ENCODE measurements around the gene CDCA7. TPM values are rescaled to one million over a fixed set of nuclear protein-coding genes. Genes with fewer than 3 reads are reported as not detected.

Gene CDCA7
- total and polyA plus RNA-seq, 7 experiments from 2014 or later, result 0.46 to 86.7 (median 0.85) TPM

DNA sequence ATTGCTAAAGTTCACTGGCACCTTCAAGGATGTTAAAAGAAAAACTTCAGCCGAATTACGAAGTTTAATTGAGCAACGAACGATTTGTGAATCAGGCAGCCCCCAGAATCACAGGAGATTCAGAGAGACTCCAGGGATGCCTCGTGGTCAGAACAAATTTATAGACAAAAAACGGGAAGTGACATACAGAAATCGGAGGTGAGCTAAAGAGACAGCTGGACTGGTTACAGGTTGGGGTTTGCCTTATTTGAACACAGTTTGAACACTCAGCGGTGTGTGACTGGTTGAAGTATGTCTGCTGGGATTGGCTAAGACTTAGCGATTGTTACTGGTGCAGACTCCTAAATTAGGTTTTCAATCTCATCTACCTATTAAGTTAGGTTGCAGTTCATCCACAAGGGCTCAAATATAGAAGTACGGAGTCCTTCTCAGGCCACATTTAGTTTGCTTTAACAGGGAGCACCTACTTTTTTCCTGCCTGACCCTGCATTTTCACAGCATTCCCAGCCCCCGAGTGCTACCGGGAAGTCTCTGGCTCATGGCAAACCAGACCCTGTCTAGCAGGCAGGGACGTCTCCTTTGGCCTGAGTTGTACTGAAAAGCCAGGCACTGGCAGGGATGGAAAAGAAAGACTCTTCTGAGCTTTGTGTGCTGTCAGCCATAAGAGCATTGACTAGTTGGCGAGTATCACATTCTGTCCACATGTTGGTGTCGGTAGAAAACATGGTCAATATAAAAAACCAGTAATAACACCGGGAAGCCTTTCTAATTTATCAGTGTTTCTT lies 41.1 kb downstream of the CDCA7 start:
- H3K27ac ChIP-seq (ENCODE audit: low read depth, low read length), result no peak overlapping the region
- POLR2A ChIA-PET, result no interaction called here
- no peak overlapping the region for H3K27ac Mint-ChIP-seq
- no peak overlapping the region for H3K4me3 ChIP-seq (ENCODE audit: low read length)
- CTCF ChIA-PET, result no interaction called here
- no peaks in the 10 kb centered on the region for H3K36me3 ChIP-seq (ENCODE audit: control insufficient read depth in 2 of 3, insufficient read depth in 3 of 3, low read length in 3 of 3)
- no peak for ATAC-seq
- no peak overlapping the region for H3K4me3 Mint-ChIP-seq
- intact Hi-C loops (cut with micrococcal nuclease), result no loop called here
- no peaks in the 10 kb centered on the region for H3K4me1 ChIP-seq (ENCODE audit: control insufficient read depth in 2 of 2, insufficient read depth in 2 of 2, low read length in 2 of 2)
- no peaks in the 10 kb centered on the region for H3K36me3 Mint-ChIP-seq
- H3K4me1 Mint-ChIP-seq, result peaks cover 0 to 1% (median 0%) of the 10 kb centered on the region in 7 donors
- DNase-seq, result no peak
- no peaks in the 10 kb centered on the region for H3K9me3 ChIP-seq (ENCODE audit: control insufficient read depth in 2 of 3, low read length in 3 of 3)
- H3K27me3 ChIP-seq (ENCODE audit: control insufficient read depth in 2 of 2, insufficient read depth in 2 of 2, low read length in 2 of 2), result no peaks in the 10 kb centered on the region
- peaks cover 45 to 70% (median 57%) of the 10 kb centered on the region in 5 donors for H3K27me3 Mint-ChIP-seq
- H3K9me3 Mint-ChIP-seq, result no peaks in the 10 kb centered on the region

DNA sequence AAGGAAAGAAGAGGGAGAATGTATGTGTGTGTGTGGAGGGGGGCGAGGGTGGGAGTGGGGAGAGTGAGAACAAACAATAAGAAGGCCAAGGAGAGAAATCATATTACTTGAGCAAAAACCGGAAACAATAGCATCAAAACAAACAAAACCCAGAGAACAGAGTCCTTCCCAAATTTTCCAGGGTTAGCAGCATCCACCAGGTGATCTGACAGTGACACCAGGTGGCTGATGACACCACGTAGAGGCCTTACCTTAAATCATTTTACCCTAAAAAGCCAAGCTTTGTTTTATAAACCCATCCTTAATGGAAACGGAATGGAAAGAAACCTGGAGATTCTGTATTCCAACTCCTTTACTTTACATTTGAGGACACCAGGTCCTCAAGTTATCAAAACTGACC lies 42.9 kb downstream of the CDCA7 start:
- intact Hi-C loops (cut with micrococcal nuclease), result no loop called here

DNA sequence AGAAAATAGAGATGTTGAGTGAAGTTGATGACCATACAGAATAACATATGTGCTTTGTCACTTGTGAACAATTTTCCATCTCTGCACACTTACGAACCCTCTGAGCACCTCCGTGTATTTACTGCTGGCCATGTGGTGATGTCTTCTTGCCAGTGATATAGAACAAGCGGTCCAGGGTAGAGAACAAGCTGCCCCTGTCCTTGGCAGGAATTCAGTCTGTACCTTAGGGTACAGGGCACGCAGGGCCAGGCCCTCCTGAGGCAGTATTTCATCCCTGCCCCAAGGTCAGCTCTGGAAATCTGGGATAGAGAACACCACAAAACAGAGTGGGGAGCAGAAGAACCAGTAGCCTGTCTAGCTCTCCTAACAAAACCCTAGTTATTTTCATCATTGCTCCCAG lies 44.6 kb downstream of the CDCA7 start:
- H3K27me3 ChIP-seq (ENCODE audit: control insufficient read depth in 2 of 2, insufficient read depth in 2 of 2, low read length in 2 of 2), result peaks cover 3 to 7% of the 10 kb centered on the region in 2 donors
- no peaks in the 10 kb centered on the region for H3K9me3 Mint-ChIP-seq
- ChIA-PET CTCF (interaction anchor here (6.7 kb wide), 1 partner anchor 943 kb away, joined by 58 read pairs; no protein-coding TSS in a partner anchor), POLR2A (interaction anchor here (0.6 kb wide), 1 partner anchor 475 kb away, joined by 3 read pairs; no protein-coding TSS in a partner anchor)
- H3K36me3 ChIP-seq (ENCODE audit: control insufficient read depth in 2 of 3, insufficient read depth in 3 of 3, low read length in 3 of 3), result no peaks in the 10 kb centered on the region
- H3K4me3 ChIP-seq (ENCODE audit: low read length), result no peak overlapping the region
- H3K4me1 ChIP-seq (ENCODE audit: control insufficient read depth in 2 of 2, insufficient read depth in 2 of 2, low read length in 2 of 2), result peaks cover 0 to 3% of the 10 kb centered on the region in 2 donors
- ATAC-seq (no peak), DNase-seq (no peak)
- no peak overlapping the region for H3K27ac Mint-ChIP-seq
- H3K4me1 Mint-ChIP-seq, result peaks cover 0 to 12% (median 4%) of the 10 kb centered on the region in 7 donors
- H3K9me3 ChIP-seq (ENCODE audit: control insufficient read depth in 2 of 3, low read length in 3 of 3), result no peaks in the 10 kb centered on the region
- H3K27ac ChIP-seq (ENCODE audit: low read depth, low read length), result no peak overlapping the region
- H3K36me3 Mint-ChIP-seq, result no peaks in the 10 kb centered on the region
- H3K4me3 Mint-ChIP-seq, result no peak overlapping the region
- intact Hi-C loops (cut with micrococcal nuclease), result no loop called here
- peaks cover 63 to 83% (median 74%) of the 10 kb centered on the region in 5 donors for H3K27me3 Mint-ChIP-seq

More for the DNA sequence above, 42.9 kb downstream of the CDCA7 start:
- DNase-seq, result no peak
- H3K4me1 ChIP-seq (ENCODE audit: control insufficient read depth in 2 of 2, insufficient read depth in 2 of 2, low read length in 2 of 2), result peaks cover 0 to 1% of the 10 kb centered on the region in 2 donors
- H3K4me3 ChIP-seq (ENCODE audit: low read length), result no peak overlapping the region
- H3K27me3 ChIP-seq (ENCODE audit: control insufficient read depth in 2 of 2, insufficient read depth in 2 of 2, low read length in 2 of 2), result peaks cover 3 to 5% of the 10 kb centered on the region in 2 donors
- Mint-ChIP-seq H3K27me3 (peaks cover 61 to 75% (median 66%) of the 10 kb centered on the region in 5 donors), H3K4me3 (no peak overlapping the region), H3K9me3 (no peaks in the 10 kb centered on the region), H3K27ac (peak overlapping the region in 1 of 9 donors; percentile 54), H3K4me1 (peaks cover 0 to 8% (median 4%) of the 10 kb centered on the region in 7 donors), H3K36me3 (no peaks in the 10 kb centered on the region)
- ChIA-PET CTCF (interaction anchor here (0.7 kb wide), 1 partner anchor 954 kb away, joined by 3 read pairs; no protein-coding TSS in a partner anchor), POLR2A (no interaction called here)
- H3K27ac ChIP-seq (ENCODE audit: low read depth, low read length), result no peak overlapping the region
- H3K36me3 ChIP-seq (ENCODE audit: control insufficient read depth in 2 of 3, insufficient read depth in 3 of 3, low read length in 3 of 3), result no peaks in the 10 kb centered on the region
- no peaks in the 10 kb centered on the region for H3K9me3 ChIP-seq (ENCODE audit: control insufficient read depth in 2 of 3, low read length in 3 of 3)
- ATAC-seq, result no peak

DNA sequence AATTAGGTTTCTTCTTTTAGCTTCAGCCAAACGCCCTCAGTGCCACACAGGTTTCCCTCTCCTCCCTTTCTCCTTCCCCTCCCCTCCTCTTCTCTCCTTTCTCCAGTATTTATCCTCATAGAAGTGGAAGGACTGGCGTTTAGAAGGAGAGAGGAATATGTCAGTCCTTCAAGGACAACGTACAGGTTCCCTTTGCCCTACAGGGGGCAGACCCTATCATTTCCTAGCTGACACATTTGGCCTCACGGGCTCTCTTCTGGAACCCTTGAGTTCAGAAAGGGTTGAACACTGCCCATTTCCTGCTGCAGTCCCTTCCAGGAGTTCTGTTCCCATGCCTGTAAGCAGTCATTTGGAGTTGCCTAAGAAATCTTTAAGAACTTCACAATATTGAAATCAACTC lies 46.1 kb downstream of the CDCA7 start:
- Mint-ChIP-seq H3K36me3 (no peaks in the 10 kb centered on the region), H3K27ac (no peak overlapping the region), H3K27me3 (peaks cover 61 to 80% (median 66%) of the 10 kb centered on the region in 5 donors), H3K9me3 (no peaks in the 10 kb centered on the region), H3K4me3 (no peak overlapping the region), H3K4me1 (peaks cover 0 to 12% (median 4%) of the 10 kb centered on the region in 7 donors)
- Histone ChIP-seq H3K27ac (ENCODE audit: low read depth, low read length) (no peak overlapping the region), H3K36me3 (ENCODE audit: control insufficient read depth in 2 of 3, insufficient read depth in 3 of 3, low read length in 3 of 3) (no peaks in the 10 kb centered on the region), H3K9me3 (ENCODE audit: control insufficient read depth in 2 of 3, low read length in 3 of 3) (no peaks in the 10 kb centered on the region), H3K4me3 (ENCODE audit: low read length) (no peak overlapping the region), H3K4me1 (ENCODE audit: control insufficient read depth in 2 of 2, insufficient read depth in 2 of 2, low read length in 2 of 2) (peaks cover 0 to 3% of the 10 kb centered on the region in 2 donors), H3K27me3 (ENCODE audit: control insufficient read depth in 2 of 2, insufficient read depth in 2 of 2, low read length in 2 of 2) (peaks cover 3 to 7% of the 10 kb centered on the region in 2 donors)
- ATAC-seq, result no peak
- no peak for DNase-seq
- intact Hi-C loops (cut with micrococcal nuclease), result loop anchor here (5.0 to 10.0 kb wide), 6 partner anchors 373 to 1284 kb away; partner anchors contain the start of gene OLA1 (in 1 of the 2)
- POLR2A ChIA-PET, result no interaction called here
- CTCF ChIA-PET, result interaction anchor here (6.7 kb wide), 1 partner anchor 941 kb away, joined by 58 read pairs; no protein-coding TSS in a partner anchor

DNA sequence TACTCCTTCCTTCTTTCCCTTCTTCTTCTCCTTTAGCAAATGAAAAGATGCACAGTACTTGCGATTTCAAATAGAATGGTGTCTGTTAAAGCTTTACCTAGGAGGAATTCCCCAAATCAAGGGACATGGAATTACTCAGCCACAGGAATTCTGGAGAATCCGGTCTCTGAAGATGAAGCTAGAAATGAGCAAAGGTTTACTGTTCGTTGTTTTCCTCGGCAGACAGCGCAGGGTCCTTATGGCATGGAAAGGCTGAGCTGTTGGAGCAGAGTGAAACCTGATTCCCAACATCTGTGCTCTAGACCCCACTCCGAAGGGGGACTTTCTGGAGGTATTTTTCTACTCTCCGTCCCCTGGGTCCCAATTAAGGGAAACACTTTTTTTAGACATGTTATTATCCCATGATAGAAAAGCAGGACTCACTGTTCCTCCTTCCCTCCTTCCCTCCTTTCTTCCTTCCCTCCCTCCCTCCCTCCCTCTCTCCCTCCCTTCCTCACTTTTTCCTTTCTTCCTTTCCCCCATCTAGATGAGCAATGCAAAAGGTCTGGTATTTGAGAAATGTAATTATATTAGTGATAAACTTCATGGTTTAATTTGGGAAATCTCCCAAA lies 47.1 kb downstream of the CDCA7 start:
- DNase-seq (no peak), ATAC-seq (no peak)
- POLR2A ChIA-PET, result interaction anchor here (0.6 to 1.5 kb wide), 2 partner anchors 639 to 940 kb away, joined by 3 to 4 read pairs; no protein-coding TSS in a partner anchor
- H3K27ac Mint-ChIP-seq, result no peak overlapping the region
- no peaks in the 10 kb centered on the region for H3K36me3 Mint-ChIP-seq
- peaks cover 0 to 12% (median 4%) of the 10 kb centered on the region in 7 donors for H3K4me1 Mint-ChIP-seq
- no peak overlapping the region for H3K4me3 ChIP-seq (ENCODE audit: low read length)
- H3K27ac ChIP-seq (ENCODE audit: low read depth, low read length), result no peak overlapping the region
- H3K36me3 ChIP-seq (ENCODE audit: control insufficient read depth in 2 of 3, insufficient read depth in 3 of 3, low read length in 3 of 3), result no peaks in the 10 kb centered on the region
- no peaks in the 10 kb centered on the region for H3K9me3 Mint-ChIP-seq
- intact Hi-C loops (cut with micrococcal nuclease), result loop anchor here (1.0 to 10.0 kb wide), 13 partner anchors 47 to 1283 kb away; partner anchors contain the start of genes OLA1 (in 1 of the 2) and SCRN3 (in 1 of the 2)
- no peaks in the 10 kb centered on the region for H3K9me3 ChIP-seq (ENCODE audit: control insufficient read depth in 2 of 3, low read length in 3 of 3)
- no peak overlapping the region for H3K4me3 Mint-ChIP-seq
- H3K27me3 Mint-ChIP-seq, result peaks cover 61 to 77% (median 66%) of the 10 kb centered on the region in 5 donors
- H3K4me1 ChIP-seq (ENCODE audit: control insufficient read depth in 2 of 2, insufficient read depth in 2 of 2, low read length in 2 of 2), result peaks cover 0 to 3% of the 10 kb centered on the region in 2 donors
- peaks cover 3 to 7% of the 10 kb centered on the region in 2 donors for H3K27me3 ChIP-seq (ENCODE audit: control insufficient read depth in 2 of 2, insufficient read depth in 2 of 2, low read length in 2 of 2)
- CTCF ChIA-PET, result interaction anchor here (6.7 kb wide), 1 partner anchor 940 kb away, joined by 58 read pairs; no protein-coding TSS in a partner anchor

DNA sequence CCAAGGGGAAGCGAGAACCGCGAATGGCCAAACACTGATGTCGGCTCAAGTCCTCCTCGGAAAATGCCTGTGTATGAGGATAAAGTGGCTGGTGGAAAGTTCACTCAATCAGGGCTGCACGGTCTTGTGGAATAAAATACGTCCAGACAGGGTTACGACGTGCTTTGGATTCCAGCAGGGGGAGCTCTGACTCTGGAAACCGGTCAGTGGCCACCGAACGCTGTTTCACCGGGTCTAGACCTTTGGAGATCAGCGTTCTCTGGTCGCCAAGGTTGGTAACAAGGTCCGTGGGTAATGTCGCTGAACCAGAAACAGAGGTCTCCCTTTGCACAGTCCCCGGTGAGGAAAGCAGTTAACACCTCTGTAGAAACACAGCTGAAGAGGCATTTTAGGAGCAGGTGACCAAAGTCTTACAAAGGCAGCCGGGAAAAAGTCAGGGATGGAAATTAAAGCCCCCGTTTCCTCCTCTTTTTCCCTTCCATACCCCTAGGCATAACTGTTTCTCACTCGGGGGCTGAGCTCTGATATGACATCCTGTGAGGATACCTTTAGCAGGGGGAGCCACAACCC lies 47.8 kb downstream of the CDCA7 start:
- DNase-seq (peak; percentile 40 to 74 (median 67)), ATAC-seq (peak; percentile 87)
- Histone ChIP-seq H3K27ac (ENCODE audit: low read depth, low read length) (no peak overlapping the region), H3K9me3 (ENCODE audit: control insufficient read depth in 2 of 3, low read length in 3 of 3) (no peaks in the 10 kb centered on the region), H3K27me3 (ENCODE audit: control insufficient read depth in 2 of 2, insufficient read depth in 2 of 2, low read length in 2 of 2) (peaks cover 3 to 7% of the 10 kb centered on the region in 2 donors), H3K4me1 (ENCODE audit: control insufficient read depth in 2 of 2, insufficient read depth in 2 of 2, low read length in 2 of 2) (peaks cover 0 to 3% of the 10 kb centered on the region in 2 donors), H3K4me3 (ENCODE audit: low read length) (no peak overlapping the region), H3K36me3 (ENCODE audit: control insufficient read depth in 2 of 3, insufficient read depth in 3 of 3, low read length in 3 of 3) (no peaks in the 10 kb centered on the region)
- ChIA-PET CTCF (interaction anchor here (0.8 to 6.7 kb wide), 3 partner anchors 17 to 940 kb away, joined by 3 to 58 read pairs (median 4); no protein-coding TSS in a partner anchor), POLR2A (interaction anchor here (0.6 to 1.5 kb wide), 2 partner anchors 638 to 939 kb away, joined by 3 to 4 read pairs; no protein-coding TSS in a partner anchor)
- Mint-ChIP-seq H3K27ac (no peak overlapping the region), H3K36me3 (no peaks in the 10 kb centered on the region), H3K9me3 (no peaks in the 10 kb centered on the region), H3K27me3 (peaks cover 55 to 73% (median 62%) of the 10 kb centered on the region in 5 donors), H3K4me1 (peaks cover 0 to 12% (median 4%) of the 10 kb centered on the region in 7 donors), H3K4me3 (peak overlapping the region in 1 of 10 donors; percentile 62)
- intact Hi-C loops (cut with micrococcal nuclease), result loop anchor here (1.0 to 10.0 kb wide), 13 partner anchors 47 to 1282 kb away; partner anchors contain the start of genes OLA1 (in 1 of the 2) and SCRN3 (in 1 of the 2)
